Stimulated activated effector memory CD8-positive, alpha-beta T cell treated with anti-CD3 and anti-CD28 coated beads, Interleukin-12 subunit alpha, Interleukin-12 subunit beta, amount 100 ng/mL, for 72 hours (primary cell): ENCODE data around the gene TPBGL.
A peak's percentile ranks its signal among the peaks of the same experiment; 100 is the strongest.
"Not testable (repeated sequence)": the region's sequence is repeated elsewhere in the genome, so short reads cannot be mapped to it uniquely, and the experiment has no call there.

Experiments
- ATAC-seq: fragments of 150-1000 bp; cut with Tn5 transposase; 2 replicates; pipeline ENCODE4 v1.10.0; 2021
- DNase-seq, 2 donors: peaks; one replicate each; pipeline ENCODE4 v3.0.0; 2021 to 2022; ENCODE audit warnings: low spot score in 2 of 2
- H3K27ac Mint-ChIP-seq: one replicate; pipeline ENCODE4 v1.8.0; 2022; ENCODE audit warnings: mild to moderate bottlenecking, mixed read lengths
- H3K36me3 Mint-ChIP-seq: one replicate; pipeline ENCODE4 v1.8.0; 2022; ENCODE audit warnings: mild to moderate bottlenecking, mixed read lengths
- H3K4me1 Mint-ChIP-seq: one replicate; pipeline ENCODE4 v1.8.0; 2022; ENCODE audit warnings: mixed read lengths
- H3K4me3 Mint-ChIP-seq: one replicate; pipeline ENCODE4 v1.8.0; 2022; ENCODE audit warnings: mild to moderate bottlenecking, mixed read lengths
- H3K9me3 Mint-ChIP-seq: one replicate; pipeline ENCODE4 v1.8.0; 2022; ENCODE audit warnings: mixed read lengths

The TPBGL gene

GRCh38 chr11:75271730-75272129 lies 31.2 kb downstream of the TPBGL start:
- H3K27ac Mint-ChIP-seq = peak overlapping the region; percentile 98
- DNase-seq (no peak), ATAC-seq (no peak)
- peaks cover 37% of the 10 kb centered on the region for H3K4me1 Mint-ChIP-seq
- no peaks in the 10 kb centered on the region for H3K9me3 Mint-ChIP-seq
- H3K36me3 Mint-ChIP-seq = no peaks in the 10 kb centered on the region
- H3K4me3 Mint-ChIP-seq = no peak overlapping the region

- H3K4me3 Mint-ChIP-seq = peak overlapping the region; percentile 37
- no peaks in the 10 kb centered on the region for H3K9me3 Mint-ChIP-seq
- peaks cover 42% of the 10 kb centered on the region for H3K4me1 Mint-ChIP-seq
- ATAC-seq (no peak), DNase-seq (no peak)
- no peaks in the 10 kb centered on the region for H3K36me3 Mint-ChIP-seq
- H3K27ac Mint-ChIP-seq = peak overlapping the region; percentile 98
Measured at GRCh38 chr11:75272391-75272790, 31.8 kb downstream of the TPBGL start.

GRCh38 chr11:75272821-75273301 lies 32.3 kb downstream of the TPBGL start:
- no peaks in the 10 kb centered on the region for H3K36me3 Mint-ChIP-seq
- H3K9me3 Mint-ChIP-seq = no peaks in the 10 kb centered on the region
- no peak for ATAC-seq
- H3K4me1 Mint-ChIP-seq = peaks cover 45% of the 10 kb centered on the region
- DNase-seq = no peak
- peak overlapping the region; percentile 98 for H3K27ac Mint-ChIP-seq
- peak overlapping the region; percentile 37 for H3K4me3 Mint-ChIP-seq

DNA sequence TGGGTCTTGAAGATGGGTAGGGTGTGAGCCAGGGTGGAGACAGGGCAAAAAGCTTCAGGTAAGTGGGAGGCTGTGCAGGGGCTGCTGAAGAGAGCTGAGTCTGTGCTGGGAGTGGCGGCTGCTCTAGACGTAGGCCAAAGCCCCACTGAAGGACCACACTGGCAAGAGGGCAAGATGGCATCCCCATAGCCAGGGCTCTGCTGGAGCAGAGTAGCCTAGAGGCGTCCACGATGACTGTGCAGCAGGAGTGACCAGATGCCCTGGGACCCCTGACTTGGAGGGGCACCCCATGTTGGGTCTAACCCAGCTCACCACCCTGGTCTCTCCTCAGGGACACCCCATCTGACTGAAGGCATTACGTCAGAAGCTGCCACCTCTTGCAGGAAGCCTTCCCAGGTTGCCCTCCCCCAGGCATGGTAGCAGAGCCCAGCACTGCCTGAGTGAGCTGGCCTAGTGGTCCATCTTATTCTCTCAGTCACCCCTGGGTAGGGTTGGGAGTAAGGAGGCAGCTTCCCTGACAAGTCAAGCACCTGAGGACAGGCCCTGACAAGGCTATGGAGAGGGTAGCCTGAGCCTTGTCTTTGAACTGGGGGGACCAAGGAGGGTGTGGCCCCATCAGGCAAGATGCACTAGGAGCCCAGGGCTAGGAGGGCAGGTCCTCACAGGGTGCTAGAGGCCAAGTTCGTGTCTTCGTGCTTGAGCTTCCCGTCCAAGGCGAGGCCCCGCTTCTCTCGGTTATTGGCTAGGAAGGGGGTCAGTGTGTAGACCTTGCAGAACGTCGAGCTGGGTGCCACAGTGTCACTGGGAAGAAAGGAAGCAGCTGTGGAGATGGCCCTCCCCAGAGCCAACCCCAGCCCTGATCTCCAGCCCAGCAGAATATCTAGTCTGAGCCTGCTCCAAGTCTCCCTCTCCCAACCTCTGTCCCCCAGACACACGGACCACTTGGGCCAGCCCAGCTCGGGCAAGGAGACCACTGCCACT lies 33.1 kb downstream of the TPBGL start:
- no peaks in the 10 kb centered on the region for H3K9me3 Mint-ChIP-seq

DNA sequence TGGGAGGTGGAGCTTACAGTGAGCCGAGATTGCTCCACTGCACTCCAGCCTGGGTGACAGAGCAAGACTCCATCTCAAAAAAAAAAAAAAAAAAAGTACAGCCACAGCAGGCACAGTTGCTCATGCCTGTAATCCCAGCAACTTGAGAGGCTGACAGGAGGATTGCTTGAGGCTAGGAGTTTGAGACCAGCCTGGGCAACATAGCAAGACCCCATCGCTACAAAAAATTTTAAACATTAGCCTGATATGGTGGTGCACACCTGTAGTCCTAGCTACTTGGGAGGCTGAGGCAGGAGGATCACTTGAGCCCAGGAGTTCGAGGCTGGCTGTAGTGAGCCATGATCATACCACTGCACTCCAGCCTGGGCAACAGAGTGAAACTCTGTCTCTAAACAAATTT lies 34.1 kb downstream of the TPBGL start:
- ATAC-seq, H3K36me3 Mint-ChIP-seq, H3K4me3 Mint-ChIP-seq, DNase-seq, H3K9me3 Mint-ChIP-seq: not testable (repeated sequence)
- peaks cover 45% of the 10 kb centered on the region for H3K4me1 Mint-ChIP-seq
- peak overlapping the region; percentile 98 for H3K27ac Mint-ChIP-seq

More for the DNA sequence above, 33.1 kb downstream of the TPBGL start:
- ATAC-seq (no peak), DNase-seq (no peak)
- Mint-ChIP-seq H3K4me1 (peaks cover 45% of the 10 kb centered on the region), H3K36me3 (no peaks in the 10 kb centered on the region), H3K4me3 (no peak overlapping the region), H3K27ac (peak overlapping the region; percentile 98)

DNA sequence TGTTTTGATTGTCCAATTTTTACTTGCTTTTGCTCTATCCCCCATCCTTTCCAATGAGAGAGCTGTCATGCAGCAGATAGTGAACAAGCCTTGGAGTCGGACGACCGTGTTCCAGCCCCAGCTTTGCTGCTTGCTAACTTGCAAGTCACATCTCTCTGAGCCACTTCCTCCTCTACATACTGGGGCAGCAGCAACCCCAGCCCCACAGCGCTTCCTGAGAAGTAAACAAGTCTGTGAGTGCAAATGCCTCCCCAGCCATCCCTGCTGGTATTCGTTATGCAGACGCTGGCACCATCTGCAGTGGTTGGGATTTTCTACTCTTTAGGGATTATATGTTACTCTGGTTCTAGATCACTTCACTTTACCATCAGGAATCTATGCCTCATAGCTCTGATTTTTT lies 35.0 kb downstream of the TPBGL start:
- peak; percentile 88 for ATAC-seq
- H3K4me3 Mint-ChIP-seq = peak overlapping the region; percentile 66

GRCh38 chr11:75276186-75276585 lies 35.6 kb downstream of the TPBGL start:
- peak overlapping the region; percentile 98 for H3K27ac Mint-ChIP-seq
- H3K9me3 Mint-ChIP-seq = no peaks in the 10 kb centered on the region
- ATAC-seq (no peak), DNase-seq (no peak)
- H3K4me3 Mint-ChIP-seq = no peak overlapping the region
- H3K36me3 Mint-ChIP-seq = no peaks in the 10 kb centered on the region
- H3K4me1 Mint-ChIP-seq = peaks cover 58% of the 10 kb centered on the region

More for the DNA sequence above, 35.0 kb downstream of the TPBGL start:
- H3K9me3 Mint-ChIP-seq = no peaks in the 10 kb centered on the region
- DNase-seq = peak; percentile 38 to 73
- H3K36me3 Mint-ChIP-seq = no peaks in the 10 kb centered on the region
- peaks cover 53% of the 10 kb centered on the region for H3K4me1 Mint-ChIP-seq
- H3K27ac Mint-ChIP-seq = peak overlapping the region; percentile 98

DNA sequence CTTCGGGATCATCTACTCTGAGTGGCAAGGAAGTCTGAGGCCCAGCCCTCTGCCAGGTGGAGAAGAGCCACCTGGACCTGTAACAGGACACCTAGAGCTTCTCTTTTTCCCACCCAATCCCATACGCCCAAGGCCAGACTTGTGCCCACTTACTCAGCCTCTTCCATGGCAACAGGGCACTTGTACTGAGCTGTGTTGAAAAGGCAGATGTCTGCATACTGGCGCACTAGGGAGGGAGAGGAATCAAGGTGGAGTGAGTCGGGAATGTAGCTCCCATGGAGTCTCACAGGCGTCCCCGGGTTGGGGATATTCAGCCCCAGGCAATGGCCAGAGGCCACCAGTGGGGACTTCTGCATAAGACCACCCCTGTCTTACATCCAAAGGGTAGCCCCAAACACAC lies 36.1 kb downstream of the TPBGL start:
- DNase-seq = no peak
- H3K4me3 Mint-ChIP-seq = no peak overlapping the region

GRCh38 chr11:75277211-75277805 lies 36.7 kb downstream of the TPBGL start:
- Mint-ChIP-seq H3K27ac (peak overlapping the region; percentile 98), H3K4me1 (peaks cover 51% of the 10 kb centered on the region), H3K4me3 (no peak overlapping the region), H3K36me3 (no peaks in the 10 kb centered on the region), H3K9me3 (no peaks in the 10 kb centered on the region)
- no peak for ATAC-seq
- no peak for DNase-seq

More for the DNA sequence above, 36.1 kb downstream of the TPBGL start:
- H3K9me3 Mint-ChIP-seq = no peaks in the 10 kb centered on the region
- H3K36me3 Mint-ChIP-seq = no peaks in the 10 kb centered on the region
- ATAC-seq = no peak
- H3K4me1 Mint-ChIP-seq = peaks cover 53% of the 10 kb centered on the region
- peak overlapping the region; percentile 98 for H3K27ac Mint-ChIP-seq

DNA sequence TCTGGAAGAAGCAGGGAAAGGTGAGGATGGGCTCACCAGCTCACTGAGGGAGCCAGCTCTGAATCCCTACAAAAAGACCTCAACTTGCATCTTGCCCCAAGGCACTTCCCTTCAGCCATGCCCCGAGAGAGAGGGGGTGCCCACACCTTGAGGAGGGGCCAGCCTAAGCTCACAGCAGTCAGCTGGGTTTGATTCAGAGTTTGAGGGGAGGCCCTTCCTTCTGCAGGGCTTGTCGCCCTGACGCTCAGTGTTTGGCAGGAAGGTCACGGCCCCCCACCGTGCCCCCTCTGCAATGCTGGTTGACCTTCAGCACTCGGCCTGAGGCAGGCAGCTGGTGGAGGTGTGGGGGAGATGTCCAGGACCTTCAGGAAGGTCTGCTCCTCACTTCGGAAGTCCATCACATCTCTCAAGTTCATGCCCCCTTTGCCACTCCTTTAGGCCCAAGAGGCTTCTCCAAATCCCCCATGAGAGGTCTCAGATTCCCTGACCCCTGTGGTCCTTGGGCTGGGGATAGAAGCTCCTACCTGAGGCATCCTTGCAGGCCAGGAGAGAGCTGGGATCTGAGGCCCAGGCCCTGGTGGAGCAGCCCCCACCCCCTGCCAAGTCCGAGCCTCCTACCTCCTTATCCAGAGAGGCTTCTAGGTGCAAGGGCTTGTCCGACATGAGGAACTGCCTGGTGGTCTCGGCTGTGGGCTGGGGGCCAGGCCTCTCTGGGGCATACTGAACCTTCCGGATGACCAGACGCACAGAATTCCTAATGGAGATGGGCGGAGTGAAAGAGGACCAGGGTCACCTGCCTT lies 37.6 kb downstream of the TPBGL start:
- Mint-ChIP-seq H3K27ac (peak overlapping the region; percentile 98), H3K9me3 (no peaks in the 10 kb centered on the region), H3K4me1 (peaks cover 45% of the 10 kb centered on the region), H3K36me3 (no peaks in the 10 kb centered on the region), H3K4me3 (no peak overlapping the region)
- DNase-seq = no peak
- no peak for ATAC-seq

- H3K27ac Mint-ChIP-seq = peak overlapping the region; percentile 37
- H3K36me3 Mint-ChIP-seq = no peaks in the 10 kb centered on the region
- H3K4me1 Mint-ChIP-seq = peaks cover 39% of the 10 kb centered on the region
- no peaks in the 10 kb centered on the region for H3K9me3 Mint-ChIP-seq
- DNase-seq (no peak), ATAC-seq (no peak)
- no peak overlapping the region for H3K4me3 Mint-ChIP-seq
Measured at GRCh38 chr11:75279273-75279672, 38.7 kb downstream of the TPBGL start.

- DNase-seq (peak; percentile 70 to 87), ATAC-seq (peak; percentile 72)
- Mint-ChIP-seq H3K9me3 (no peaks in the 10 kb centered on the region), H3K4me1 (peaks cover 36% of the 10 kb centered on the region), H3K36me3 (no peaks in the 10 kb centered on the region), H3K4me3 (no peak overlapping the region), H3K27ac (peak overlapping the region; percentile 50)
Measured at GRCh38 chr11:75280227-75280701, 39.7 kb downstream of the TPBGL start.

DNA sequence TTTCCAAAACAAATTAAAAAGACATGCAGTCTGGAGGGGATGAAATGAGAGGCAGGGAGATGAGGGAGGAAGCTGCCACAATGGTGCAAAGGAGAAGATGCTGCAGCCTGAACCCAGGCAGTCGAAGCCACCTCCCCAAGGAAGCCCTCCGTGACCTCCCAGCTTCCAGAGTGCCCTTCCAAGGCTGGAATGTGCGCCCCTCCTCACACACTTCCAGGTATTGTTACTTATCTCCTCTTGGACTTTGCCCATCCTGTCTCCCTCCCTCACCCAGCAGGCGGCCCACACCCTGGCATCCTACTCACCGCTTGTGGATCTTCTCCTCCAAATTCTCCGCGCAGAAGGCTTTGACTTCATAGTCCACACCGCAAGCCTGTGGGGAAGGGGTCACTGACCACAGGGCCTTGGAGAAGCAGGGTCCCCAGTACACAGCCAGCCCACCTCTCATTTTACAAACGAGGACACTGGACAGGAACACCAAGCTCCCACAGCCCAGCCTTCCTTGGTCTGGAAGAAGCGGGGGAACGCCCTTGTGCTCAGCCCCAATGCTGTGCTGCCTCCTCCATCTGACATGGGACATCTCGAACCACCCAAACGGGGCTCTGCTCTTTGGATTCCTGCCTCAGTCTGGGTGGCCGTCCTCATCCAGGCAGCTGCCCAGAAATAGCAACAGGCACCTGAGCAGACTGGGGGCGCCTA lies 40.3 kb downstream of the TPBGL start:
- Mint-ChIP-seq H3K4me3 (no peak overlapping the region), H3K4me1 (peaks cover 30% of the 10 kb centered on the region), H3K36me3 (no peaks in the 10 kb centered on the region), H3K27ac (peak overlapping the region; percentile 50), H3K9me3 (no peaks in the 10 kb centered on the region)
- no peak for DNase-seq
- no peak for ATAC-seq

DNA sequence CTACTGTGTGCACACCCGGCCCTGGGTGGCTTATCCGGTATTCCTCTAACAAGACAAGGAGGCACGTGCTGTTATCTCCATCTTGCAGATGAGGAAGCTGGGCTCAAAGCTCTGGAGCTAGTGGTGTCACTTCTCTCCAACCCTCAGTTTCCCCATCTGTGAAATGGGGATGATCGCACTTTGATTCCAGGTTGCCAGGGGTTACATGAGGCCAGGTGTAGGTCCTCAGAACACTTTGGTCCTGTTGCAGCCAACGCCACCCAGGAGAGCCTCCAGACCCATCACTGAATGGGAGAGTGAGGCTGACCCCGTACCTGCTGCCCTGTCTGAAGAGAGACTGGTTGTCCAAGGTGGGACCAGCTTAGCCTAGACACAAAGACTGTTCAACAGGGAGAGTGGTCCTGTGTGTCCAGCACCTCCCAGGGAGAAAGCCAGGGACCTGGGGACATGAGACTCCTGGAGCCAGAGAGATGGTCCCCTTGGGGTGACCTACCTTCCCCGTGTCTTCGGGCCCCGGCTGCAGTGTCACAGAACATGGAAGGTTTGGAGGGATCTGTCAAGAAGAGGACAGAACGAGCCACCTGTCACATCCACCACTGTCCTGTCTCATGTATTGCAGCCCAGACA lies 41.0 kb downstream of the TPBGL start:
- Mint-ChIP-seq H3K4me1 (peaks cover 23% of the 10 kb centered on the region), H3K9me3 (no peaks in the 10 kb centered on the region), H3K27ac (peak overlapping the region; percentile 17), H3K36me3 (no peaks in the 10 kb centered on the region), H3K4me3 (no peak overlapping the region)
- DNase-seq = no peak
- ATAC-seq = no peak
